Measurements from ENCODE around the gene ARID1B. TPM values are rescaled to one million over a fixed set of nuclear protein-coding genes. Genes with fewer than 3 reads are reported as not detected.
A peak's percentile ranks its signal among the peaks of the same experiment; 100 is the strongest.

Gene ARID1B
- total RNA-seq, 2 donors from 2014 or later, result 65.1 to 99.4 TPM

DNA sequence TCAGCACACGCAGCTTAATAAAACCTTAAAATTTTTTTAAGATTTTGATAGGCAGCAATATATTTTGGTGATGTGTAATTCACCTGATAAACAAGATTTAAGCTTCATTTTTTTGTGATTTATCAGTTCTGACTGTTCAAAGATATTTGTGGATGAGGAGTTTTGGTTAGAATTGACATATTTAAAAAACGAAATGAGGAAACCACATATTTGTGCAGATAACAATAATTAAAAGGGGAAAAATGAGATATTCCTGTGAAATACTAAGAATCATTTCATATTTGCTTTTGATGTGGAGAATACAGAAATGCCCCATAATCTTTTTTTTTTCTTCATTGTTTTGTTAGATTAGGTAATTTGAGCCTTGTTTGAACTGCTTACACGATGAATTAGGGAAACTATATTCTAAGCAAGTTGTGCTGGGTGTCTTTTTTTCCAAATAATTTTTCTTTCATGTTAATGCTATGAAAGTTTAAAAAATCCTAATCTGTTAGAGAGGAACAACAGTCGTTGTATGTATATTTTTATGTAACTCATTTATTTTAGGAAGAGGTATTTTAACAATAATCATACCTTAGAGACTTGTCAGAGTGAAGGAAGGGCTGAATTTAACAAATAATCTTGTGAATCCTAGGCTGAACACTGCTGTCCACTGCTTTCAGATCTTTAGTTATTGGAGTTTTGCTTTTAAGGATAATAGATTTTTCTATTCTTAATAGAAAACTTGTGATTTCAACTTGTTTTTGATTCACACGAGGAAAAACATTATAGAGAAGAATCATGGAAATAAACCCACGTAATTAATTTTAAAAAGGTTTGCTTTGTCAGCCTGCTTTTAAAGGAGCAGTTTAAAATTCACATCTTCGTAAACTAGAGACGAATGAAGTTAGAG is 4.0 kb downstream of the ARID1B start:
- Histone ChIP-seq H3K4me1 (replicated peaks) (peaks cover 7% of the 10 kb centered on the region), H3K27me3 (replicated peaks; ENCODE audit: insufficient read depth) (no peaks in the 10 kb centered on the region), H3K27ac (peak overlapping the region; percentile 98 to 100), H3K4me3 (peak overlapping the region in 1 of 2 donors; percentile 25), H3K9me3 (no peaks in the 10 kb centered on the region), H3K36me3 (no peaks in the 10 kb centered on the region)
- WGBS, result 6% methylated on average over 8 of the region's 8 CpGs
- TF ChIP-seq POLR2AphosphoS5 (IDR thresholded peaks at IDR 0.05), result no peak
- TF ChIP-seq, protein P1, sequence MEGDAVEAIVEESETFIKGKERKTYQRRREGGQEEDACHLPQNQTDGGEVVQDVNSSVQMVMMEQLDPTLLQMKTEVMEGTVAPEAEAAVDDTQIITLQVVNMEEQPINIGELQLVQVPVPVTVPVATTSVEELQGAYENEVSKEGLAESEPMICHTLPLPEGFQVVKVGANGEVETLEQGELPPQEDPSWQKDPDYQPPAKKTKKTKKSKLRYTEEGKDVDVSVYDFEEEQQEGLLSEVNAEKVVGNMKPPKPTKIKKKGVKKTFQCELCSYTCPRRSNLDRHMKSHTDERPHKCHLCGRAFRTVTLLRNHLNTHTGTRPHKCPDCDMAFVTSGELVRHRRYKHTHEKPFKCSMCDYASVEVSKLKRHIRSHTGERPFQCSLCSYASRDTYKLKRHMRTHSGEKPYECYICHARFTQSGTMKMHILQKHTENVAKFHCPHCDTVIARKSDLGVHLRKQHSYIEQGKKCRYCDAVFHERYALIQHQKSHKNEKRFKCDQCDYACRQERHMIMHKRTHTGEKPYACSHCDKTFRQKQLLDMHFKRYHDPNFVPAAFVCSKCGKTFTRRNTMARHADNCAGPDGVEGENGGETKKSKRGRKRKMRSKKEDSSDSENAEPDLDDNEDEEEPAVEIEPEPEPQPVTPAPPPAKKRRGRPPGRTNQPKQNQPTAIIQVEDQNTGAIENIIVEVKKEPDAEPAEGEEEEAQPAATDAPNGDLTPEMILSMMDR (IDR thresholded peaks at IDR 0.05), result no peak
- no peak for TF ChIP-seq POLR2A (IDR thresholded peaks at IDR 0.05)
- intact Hi-C loops (cut with DNase I), result loop anchor here (10.0 kb wide), 1 partner anchor 174 kb away; no protein-coding TSS in a partner anchor
- no peak for DNase-seq (ENCODE audit: low spot score)

DNA sequence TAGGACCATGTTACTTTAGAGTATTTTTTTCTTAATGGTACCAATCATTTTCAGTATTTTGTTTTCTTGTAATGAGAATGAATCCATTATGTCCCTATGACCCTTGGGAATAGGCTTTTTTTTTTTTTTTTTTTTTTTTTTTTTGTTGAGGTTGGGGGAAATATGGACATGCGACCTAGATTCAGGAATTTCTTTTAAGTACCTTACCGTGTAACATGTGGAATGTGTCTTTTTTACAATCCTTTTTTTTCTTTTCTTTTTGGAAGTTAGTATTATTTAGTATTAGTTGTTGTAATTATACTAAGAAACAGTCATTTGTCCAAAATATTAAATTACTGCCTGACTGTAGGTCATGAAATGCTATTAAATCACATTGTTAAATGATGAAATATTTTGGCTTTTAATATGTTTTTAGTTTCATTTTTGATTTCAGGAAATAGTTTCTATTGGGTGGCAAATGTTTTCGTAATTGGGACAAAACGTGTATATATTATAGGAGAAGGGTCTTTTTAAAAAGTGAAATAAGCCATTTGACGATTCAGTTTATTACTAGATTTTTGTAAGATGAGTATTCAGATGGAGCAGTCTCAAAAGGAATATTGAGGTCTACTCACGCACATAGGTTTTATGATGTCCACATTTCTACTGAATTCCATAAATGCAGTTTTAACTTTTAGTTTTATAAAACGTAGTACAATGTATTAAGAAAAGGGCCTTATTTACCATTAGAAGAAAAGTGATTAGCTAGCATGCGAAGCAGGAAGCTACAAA is 4.9 kb downstream of the ARID1B start:
- DNase-seq (ENCODE audit: low spot score), result no peak
- 5% methylated on average over 8 of the region's 8 CpGs for WGBS
- TF ChIP-seq, protein P1 (IDR thresholded peaks at IDR 0.05), result no peak
- TF ChIP-seq POLR2A (IDR thresholded peaks at IDR 0.05), result no peak
- no peak for TF ChIP-seq POLR2AphosphoS5 (IDR thresholded peaks at IDR 0.05)
- intact Hi-C loops (cut with DNase I), result loop anchor here (10.0 kb wide), 1 partner anchor 173 kb away; no protein-coding TSS in a partner anchor
- H3K4me1 ChIP-seq (replicated peaks), result peaks cover 7% of the 10 kb centered on the region
- H3K4me3 ChIP-seq, result peak overlapping the region; percentile 2 to 25
- H3K27me3 ChIP-seq (replicated peaks; ENCODE audit: insufficient read depth), result no peaks in the 10 kb centered on the region
- H3K27ac ChIP-seq, result peak overlapping the region; percentile 98 to 100
- no peaks in the 10 kb centered on the region for H3K36me3 ChIP-seq
- no peaks in the 10 kb centered on the region for H3K9me3 ChIP-seq

DNA sequence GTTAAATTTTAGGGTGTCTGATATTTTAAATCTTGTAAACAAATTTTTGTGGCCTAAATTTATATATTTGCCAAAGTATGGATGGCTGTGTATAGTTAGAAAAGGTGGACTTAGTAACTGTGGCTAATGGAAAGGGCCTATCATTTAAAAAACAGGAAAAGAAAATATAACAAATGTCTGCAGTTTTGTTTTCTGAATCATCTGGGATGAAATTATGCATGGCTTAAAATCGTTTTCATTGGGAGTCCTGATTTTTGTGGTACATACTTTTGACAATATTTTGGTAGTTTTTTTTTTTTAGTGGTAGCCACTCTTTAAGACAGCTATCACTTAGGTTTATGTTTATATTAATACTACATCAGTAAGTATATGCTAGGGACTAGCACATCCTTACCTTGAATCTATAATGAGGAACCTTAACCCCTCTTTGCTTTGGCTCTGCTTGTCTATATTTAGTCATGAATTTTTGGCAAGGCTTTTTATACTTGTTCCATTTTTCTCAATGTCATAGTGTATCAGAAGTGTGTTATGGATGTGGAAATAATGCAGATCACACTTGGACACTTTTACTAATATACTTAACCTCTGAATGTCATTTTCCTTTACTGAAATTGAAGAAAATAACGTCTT is 5.6 kb downstream of the ARID1B start:
- peaks cover 7% of the 10 kb centered on the region for H3K4me1 ChIP-seq (replicated peaks)
- TF ChIP-seq, protein P1 (IDR thresholded peaks at IDR 0.05), result no peak
- TF ChIP-seq POLR2AphosphoS5 (IDR thresholded peaks at IDR 0.05), result no peak
- no peak for TF ChIP-seq POLR2A (IDR thresholded peaks at IDR 0.05)
- WGBS, result 2% methylated on average over 2 of the region's 2 CpGs
- no peaks in the 10 kb centered on the region for H3K27me3 ChIP-seq (replicated peaks; ENCODE audit: insufficient read depth)
- intact Hi-C loops (cut with DNase I), result loop anchor here (10.0 kb wide), 1 partner anchor 172 kb away; no protein-coding TSS in a partner anchor
- DNase-seq (ENCODE audit: low spot score), result no peak
- peak overlapping the region; percentile 98 to 100 for H3K27ac ChIP-seq
- H3K9me3 ChIP-seq, result no peaks in the 10 kb centered on the region
- H3K36me3 ChIP-seq, result no peaks in the 10 kb centered on the region
- peak overlapping the region; percentile 2 to 25 for H3K4me3 ChIP-seq

DNA sequence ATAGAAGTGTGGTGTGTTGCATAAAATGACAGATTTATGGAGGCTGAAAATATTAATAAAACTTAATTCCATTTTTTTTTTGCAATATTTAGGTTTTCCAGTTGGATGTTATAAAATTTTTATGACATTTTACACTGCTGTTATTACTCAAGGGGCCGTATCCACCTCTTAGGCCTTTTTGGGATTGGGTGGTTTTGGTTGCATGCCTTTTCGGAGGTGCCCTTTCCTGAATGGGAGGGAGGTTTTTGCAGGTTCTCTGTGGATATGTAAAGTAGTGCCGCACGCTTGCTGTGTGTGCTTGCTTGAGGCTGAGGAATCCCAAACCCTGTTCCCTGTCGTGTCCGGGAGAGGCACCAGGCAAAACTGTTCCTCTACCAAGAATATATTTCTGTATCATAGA is 6.8 kb downstream of the ARID1B start:
- H3K4me3 ChIP-seq, result peak overlapping the region in 1 of 2 donors; percentile 5
- no peak for DNase-seq (ENCODE audit: low spot score)
- TF ChIP-seq, protein P1 (IDR thresholded peaks at IDR 0.05), result no peak
- TF ChIP-seq POLR2AphosphoS5 (IDR thresholded peaks at IDR 0.05) (no peak), POLR2A (IDR thresholded peaks at IDR 0.05) (no peak)
- H3K4me1 ChIP-seq (replicated peaks), result peaks cover 7% of the 10 kb centered on the region
- intact Hi-C loops (cut with DNase I), result loop anchor here (10.0 kb wide), 1 partner anchor 171 kb away; no protein-coding TSS in a partner anchor
- 45% methylated on average over 6 of the region's 6 CpGs for WGBS
- H3K9me3 ChIP-seq, result no peaks in the 10 kb centered on the region
- peak overlapping the region in 1 of 2 donors; percentile 33 for H3K27ac ChIP-seq
- no peaks in the 10 kb centered on the region for H3K36me3 ChIP-seq
- no peaks in the 10 kb centered on the region for H3K27me3 ChIP-seq (replicated peaks; ENCODE audit: insufficient read depth)

All from prostate gland (tissue), 2 donors.